Lower lobe of right lung (tissue), 2 donors: ENCODE results near the gene FFAR1. TPM values are rescaled to one million over a fixed set of nuclear protein-coding genes. Genes with fewer than 3 reads are reported as not detected.

ENCODE experiments used
- ATAC-seq, 2 donors: fragments of 200-7000 bp; cut with Tn5 transposase; one replicate each; pipeline ENCODE4 v1.9.1; 2020 to 2022; ENCODE audit warnings: mild to moderate bottlenecking in 2 of 2, moderate library complexity in 2 of 2
- DNase-seq: peaks from one replicate; pipeline ENCODE4 v3.0.0-alpha.2; 2020
- H3K27ac ChIP-seq: fragments of 200-600 bp; one replicate; pipeline ENCODE4 v1.8.0; 2022
- H3K27me3 ChIP-seq: fragments of 200-600 bp; one replicate; pipeline ENCODE4 v1.8.0; 2022; ENCODE audit warnings: low read depth
- H3K36me3 ChIP-seq: fragments of 200-600 bp; one replicate; pipeline ENCODE4 v1.8.0; 2022; ENCODE audit warnings: mild to moderate bottlenecking
- H3K4me1 ChIP-seq: fragments of 200-600 bp; one replicate; pipeline ENCODE4 v1.8.0; 2022
- H3K4me3 ChIP-seq: fragments of 200-600 bp; one replicate; pipeline ENCODE4 v1.8.0; 2022; ENCODE audit warnings: mild to moderate bottlenecking
- H3K9me3 ChIP-seq: fragments of 200-600 bp; one replicate; pipeline ENCODE4 v1.8.0; 2022
- intact Hi-C: fragments of 100-400 bp; cut with DNase I; formaldehyde crosslinking; loops from one replicate; pipeline ENCODE4 v1.11.0; 2022
- total RNA-seq: library from RNA; stranded (reverse); fragmentation: NEBNext Ultra II Directional; extraction: Animal tissue kit (Norgen Biotek cat#: 25700); gene quantifications from one replicate; pipeline ENCODE4 v1.2.1, GENCODE V29; 2021
- TF ChIP-seq, protein P1 (sequence below): fragments of 200-600 bp; IDR thresholded peaks from one replicate; pipeline ENCODE4 v1.8.0; 2022; ENCODE audit warnings: antibody characterized with exemption, mild to moderate bottlenecking
- donor health status: DM: no; HTN: yes; CAD: no; lungs with severe emphysema.

The FFAR1 gene
- total RNA-seq, 1 donor from 2014 or later, result not detected

- TF ChIP-seq, protein P1, sequence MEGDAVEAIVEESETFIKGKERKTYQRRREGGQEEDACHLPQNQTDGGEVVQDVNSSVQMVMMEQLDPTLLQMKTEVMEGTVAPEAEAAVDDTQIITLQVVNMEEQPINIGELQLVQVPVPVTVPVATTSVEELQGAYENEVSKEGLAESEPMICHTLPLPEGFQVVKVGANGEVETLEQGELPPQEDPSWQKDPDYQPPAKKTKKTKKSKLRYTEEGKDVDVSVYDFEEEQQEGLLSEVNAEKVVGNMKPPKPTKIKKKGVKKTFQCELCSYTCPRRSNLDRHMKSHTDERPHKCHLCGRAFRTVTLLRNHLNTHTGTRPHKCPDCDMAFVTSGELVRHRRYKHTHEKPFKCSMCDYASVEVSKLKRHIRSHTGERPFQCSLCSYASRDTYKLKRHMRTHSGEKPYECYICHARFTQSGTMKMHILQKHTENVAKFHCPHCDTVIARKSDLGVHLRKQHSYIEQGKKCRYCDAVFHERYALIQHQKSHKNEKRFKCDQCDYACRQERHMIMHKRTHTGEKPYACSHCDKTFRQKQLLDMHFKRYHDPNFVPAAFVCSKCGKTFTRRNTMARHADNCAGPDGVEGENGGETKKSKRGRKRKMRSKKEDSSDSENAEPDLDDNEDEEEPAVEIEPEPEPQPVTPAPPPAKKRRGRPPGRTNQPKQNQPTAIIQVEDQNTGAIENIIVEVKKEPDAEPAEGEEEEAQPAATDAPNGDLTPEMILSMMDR, result no peak
- intact Hi-C loops, result no loop called here
- Histone ChIP-seq H3K27ac (no peak overlapping the region), H3K4me1 (no peaks in the 10 kb centered on the region), H3K27me3 (no peaks in the 10 kb centered on the region), H3K9me3 (no peaks in the 10 kb centered on the region), H3K4me3 (no peak overlapping the region), H3K36me3 (no peaks in the 10 kb centered on the region)
- no peak for ATAC-seq
- no peak for DNase-seq
Measured at GRCh38 chr19:35310811-35311465, 36.8 kb upstream of the FFAR1 start.

GRCh38 chr19:35311901-35312665 lies 35.6 kb upstream of the FFAR1 start:
- H3K27ac ChIP-seq, result no peak overlapping the region
- no peaks in the 10 kb centered on the region for H3K27me3 ChIP-seq
- intact Hi-C loops, result no loop called here
- DNase-seq (no peak), ATAC-seq (peak; percentile 15 to 41)
- no peaks in the 10 kb centered on the region for H3K9me3 ChIP-seq
- H3K4me1 ChIP-seq, result peaks cover 2% of the 10 kb centered on the region
- TF ChIP-seq, protein P1, result no peak
- no peak overlapping the region for H3K4me3 ChIP-seq
- H3K36me3 ChIP-seq, result no peaks in the 10 kb centered on the region

DNA sequence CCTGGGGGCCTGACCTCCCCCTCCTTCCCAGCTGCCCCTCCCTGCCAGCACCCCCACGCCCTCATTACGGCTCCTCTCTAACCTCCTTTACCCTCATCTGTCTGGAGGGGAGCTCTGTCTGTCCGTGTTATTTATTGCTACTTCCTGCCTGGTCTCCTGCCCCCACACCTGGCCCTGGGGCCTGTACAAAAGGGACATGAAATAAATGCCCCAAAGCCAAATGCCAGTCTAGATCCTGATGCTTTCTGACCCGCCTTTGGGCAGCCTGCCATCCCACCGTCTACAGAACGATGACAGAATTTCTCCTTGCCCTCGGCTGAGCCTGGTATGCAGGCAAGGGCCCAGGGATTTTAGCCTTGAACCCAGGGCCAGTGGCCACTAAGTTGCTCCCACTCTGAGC lies 34.1 kb upstream of the FFAR1 start:
- intact Hi-C loops, result no loop called here
- ATAC-seq, result no peak
- TF ChIP-seq, protein P1, result no peak

DNA sequence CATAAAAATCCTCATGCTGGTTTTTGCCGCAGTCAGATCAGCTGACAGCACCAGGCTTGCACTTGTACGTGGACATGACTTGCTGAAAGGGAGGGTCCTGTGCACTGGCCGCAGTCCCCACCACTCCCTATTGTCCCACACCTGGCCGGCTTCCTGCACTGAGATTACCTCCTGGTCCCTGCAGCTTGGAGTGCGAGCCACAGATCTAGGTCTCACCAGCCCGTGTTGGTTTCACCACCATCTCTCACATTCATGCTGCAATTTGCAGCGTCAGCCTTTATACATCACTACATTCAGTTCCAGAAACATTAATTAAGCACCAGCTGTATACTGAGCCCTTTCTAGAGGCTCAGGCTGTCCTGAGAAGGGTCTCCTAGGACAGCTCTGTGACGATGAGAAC lies 33.7 kb upstream of the FFAR1 start:
- no peak for DNase-seq
- H3K4me1 ChIP-seq, result peaks cover 19% of the 10 kb centered on the region
- H3K4me3 ChIP-seq, result no peak overlapping the region
- H3K9me3 ChIP-seq, result no peaks in the 10 kb centered on the region
- H3K36me3 ChIP-seq, result no peaks in the 10 kb centered on the region
- no peak for ATAC-seq
- intact Hi-C loops, result no loop called here
- TF ChIP-seq, protein P1, result no peak
- H3K27ac ChIP-seq, result no peak overlapping the region
- H3K27me3 ChIP-seq, result no peaks in the 10 kb centered on the region

More for the DNA sequence above, 34.1 kb upstream of the FFAR1 start:
- H3K9me3 ChIP-seq, result no peaks in the 10 kb centered on the region
- H3K4me1 ChIP-seq, result peaks cover 14% of the 10 kb centered on the region
- no peak for DNase-seq
- no peaks in the 10 kb centered on the region for H3K27me3 ChIP-seq
- H3K4me3 ChIP-seq, result no peak overlapping the region
- no peak overlapping the region for H3K27ac ChIP-seq
- no peaks in the 10 kb centered on the region for H3K36me3 ChIP-seq

GRCh38 chr19:35314858-35315470 lies 32.7 kb upstream of the FFAR1 start:
- Histone ChIP-seq H3K27ac (no peak overlapping the region), H3K36me3 (no peaks in the 10 kb centered on the region), H3K4me3 (no peak overlapping the region), H3K4me1 (peaks cover 20% of the 10 kb centered on the region), H3K27me3 (no peaks in the 10 kb centered on the region), H3K9me3 (no peaks in the 10 kb centered on the region)
- ATAC-seq (no peak), DNase-seq (no peak)
- TF ChIP-seq, protein P1, result no peak
- intact Hi-C loops, result no loop called here
